ENCODE measurements around the gene PYGL. TPM values are rescaled to one million over a fixed set of nuclear protein-coding genes. Genes with fewer than 3 reads are reported as not detected.

PYGL gene
- total and polyA plus RNA-seq, 10 of the 15 experiments (the other 5 are each of a cell fraction or from before 2014, with no cell fraction given) = 0.05 to 1.4 (median 0.79) TPM

- H3K79me2 ChIP-seq (ENCODE audit: control insufficient read depth, insufficient read depth, low read length) = no peaks in the 10 kb centered on the region
- H2AFZ ChIP-seq (ENCODE audit: control insufficient read depth, low read depth, low read length) = no peak overlapping the region
- no peak overlapping the region for H3K4me2 ChIP-seq (ENCODE audit: control insufficient read depth, insufficient read depth)
- no peaks in the 10 kb centered on the region for H3K36me3 ChIP-seq (ENCODE audit: control insufficient read depth in 2 of 2, insufficient read depth in 2 of 2, low read length in 1 of 2)
- CTCF ChIA-PET = interaction anchor here (1.2 kb wide), 1 partner anchor 136 kb away, joined by 3 read pairs; no protein-coding TSS in a partner anchor
- no peaks in the 10 kb centered on the region for H3K27me3 ChIP-seq (replicated peaks in 1 of 2; ENCODE audit: control insufficient read depth in 2 of 2, insufficient read depth in 2 of 2, low read length in 1 of 2)
- H4K20me1 ChIP-seq (ENCODE audit: control insufficient read depth, insufficient read depth) = no peaks in the 10 kb centered on the region
- intact Hi-C loops (cut with micrococcal nuclease; ENCODE audit: unreplicated experiment) (no loop called here), in situ Hi-C loops (cut with MboI) (no loop called here)
- no peaks in the 10 kb centered on the region for H3K9me3 ChIP-seq (replicated peaks; ENCODE audit: control insufficient read depth, insufficient read depth, low read length)
- BruUV-seq (replicated peaks) = no TSS peak
- ATAC-seq (no peak), FAIRE-seq (no peak), DNase-seq (ENCODE audit: low read depth, low spot score) (no peak)
- H3K4me3 ChIP-seq = no peak overlapping the region
- POLR2A ChIA-PET = no interaction called here
- H3K9ac ChIP-seq (ENCODE audit: control insufficient read depth, insufficient read depth, low read length) = no peak overlapping the region
- RAD21 ChIA-PET (ENCODE audit: unreplicated experiment) = no interaction called here
- no peak overlapping the region for H3K27ac ChIP-seq (ENCODE audit: control insufficient read depth, insufficient read depth)
- no peak for TF ChIP-seq PAX5 (IDR thresholded peaks at IDR 0.05; ENCODE audit: borderline replicate concordance, low read depth, low read length)
- no peak for TF ChIP-seq ATF3 (IDR thresholded peaks at IDR 0.05; ENCODE audit: borderline replicate concordance, extremely low read depth, low read depth, low read length)
- no peak for TF ChIP-seq FOS (IDR thresholded peaks at IDR 0.05; ENCODE audit: borderline replicate concordance, extremely low read depth, insufficient read length)
- TF ChIP-seq TCF7 (IDR thresholded peaks at IDR 0.05; ENCODE audit: borderline replicate concordance) = no peak
- TF ChIP-seq NFYA (IDR thresholded peaks at IDR 0.05; ENCODE audit: borderline replicate concordance, low read depth, low read length) = no peak
- TF ChIP-seq JUNB (IDR thresholded peaks at IDR 0.05) = no peak
- TF ChIP-seq HDAC6 (IDR thresholded peaks at IDR 0.05; ENCODE audit: unreplicated experiment) = no peak
- no peak for TF ChIP-seq TAF1 (IDR thresholded peaks at IDR 0.05; ENCODE audit: borderline replicate concordance, low read depth, low read length)
- no peak for TF ChIP-seq SMARCA5 (IDR thresholded peaks at IDR 0.05)
- TF ChIP-seq GABPA (IDR thresholded peaks at IDR 0.05; ENCODE audit: low read depth) = no peak
- no peak for TF ChIP-seq SMC3 (IDR thresholded peaks at IDR 0.05; ENCODE audit: borderline replicate concordance, low read length)
- no peak for TF ChIP-seq ZBTB11 (CRISPR knock-in tag; IDR thresholded peaks at IDR 0.05)
- no peak for TF ChIP-seq MEF2A (IDR thresholded peaks at IDR 0.05; ENCODE audit: insufficient read depth, low read depth, low read length)
- no peak for TF ChIP-seq SUZ12 (IDR thresholded peaks at IDR 0.05; ENCODE audit: unreplicated experiment)
- TF ChIP-seq ZBTB33 (IDR thresholded peaks at IDR 0.05) = no peak
- 32% methylated on average over 5 of the region's 5 CpGs for WGBS (ENCODE audit: insufficient coverage, insufficient replicate concordance, low lambda C conversion rate, missing lambda C conversion rate)
- SMC1A ChIA-PET (ENCODE audit: uncharacterized antibody, unreplicated experiment) = no interaction called here
- no peaks in the 10 kb centered on the region for H3K4me1 ChIP-seq (ENCODE audit: control insufficient read depth, insufficient read depth, low read length)
Measured at GRCh38 chr14:50906326-50907065, 37.8 kb downstream of the PYGL start.
